Astrocyte of the spinal cord (primary cell): ENCODE results near the gene RUNX1.

Source experiments
- DNase-seq: peaks from one replicate; pipeline ENCODE4 v3.0.0; 2011; ENCODE audit warnings: low read depth, low spot score
- H3K4me3 ChIP-seq: 2 replicates; pipeline ENCODE4 v1.5.1; 2011; ENCODE audit warnings: low read depth, mild to moderate bottlenecking, low read length, moderate library complexity
- in situ Hi-C: cut with HindIII; loops from 2 replicates; pipeline ENCODE4 v1.10.0; 2017; ENCODE audit warnings: low sequenced_read_pairs
- TF ChIP-seq, protein P1 (sequence below): IDR thresholded peaks from 2 replicates; pipeline ENCODE4 v1.5.1; 2012; ENCODE audit warnings: low read depth, mild to moderate bottlenecking, low read length, inconsistent platforms

Gene RUNX1

GRCh38 chr21:34822942-34823341, 226.2 kb downstream of the RUNX1 start:
- DNase-seq = peak; percentile 73
- H3K4me3 ChIP-seq = no peak overlapping the region
- in situ Hi-C loops = no loop called here
- TF ChIP-seq, protein P1, sequence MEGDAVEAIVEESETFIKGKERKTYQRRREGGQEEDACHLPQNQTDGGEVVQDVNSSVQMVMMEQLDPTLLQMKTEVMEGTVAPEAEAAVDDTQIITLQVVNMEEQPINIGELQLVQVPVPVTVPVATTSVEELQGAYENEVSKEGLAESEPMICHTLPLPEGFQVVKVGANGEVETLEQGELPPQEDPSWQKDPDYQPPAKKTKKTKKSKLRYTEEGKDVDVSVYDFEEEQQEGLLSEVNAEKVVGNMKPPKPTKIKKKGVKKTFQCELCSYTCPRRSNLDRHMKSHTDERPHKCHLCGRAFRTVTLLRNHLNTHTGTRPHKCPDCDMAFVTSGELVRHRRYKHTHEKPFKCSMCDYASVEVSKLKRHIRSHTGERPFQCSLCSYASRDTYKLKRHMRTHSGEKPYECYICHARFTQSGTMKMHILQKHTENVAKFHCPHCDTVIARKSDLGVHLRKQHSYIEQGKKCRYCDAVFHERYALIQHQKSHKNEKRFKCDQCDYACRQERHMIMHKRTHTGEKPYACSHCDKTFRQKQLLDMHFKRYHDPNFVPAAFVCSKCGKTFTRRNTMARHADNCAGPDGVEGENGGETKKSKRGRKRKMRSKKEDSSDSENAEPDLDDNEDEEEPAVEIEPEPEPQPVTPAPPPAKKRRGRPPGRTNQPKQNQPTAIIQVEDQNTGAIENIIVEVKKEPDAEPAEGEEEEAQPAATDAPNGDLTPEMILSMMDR = no peak

DNA sequence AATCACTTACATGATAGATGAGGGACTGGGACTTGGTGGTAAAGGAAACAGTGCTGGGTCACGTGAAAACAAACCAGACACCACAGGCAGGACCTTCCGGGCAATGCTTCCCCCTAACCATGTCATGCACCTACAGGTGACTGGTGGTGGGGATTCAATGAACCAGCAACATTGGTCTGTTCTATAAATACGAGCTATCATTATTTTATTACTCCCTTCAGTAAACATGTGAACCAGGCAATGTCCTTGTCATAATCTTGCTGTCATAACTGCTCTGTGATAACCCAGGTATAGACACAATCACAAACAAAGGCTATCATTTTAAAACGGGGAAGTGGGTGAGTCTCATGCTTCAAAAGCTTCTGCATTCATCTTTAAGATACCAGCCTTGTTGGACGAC, 226.9 kb downstream of the RUNX1 start:
- H3K4me3 ChIP-seq = no peak overlapping the region
- TF ChIP-seq, protein P1 = no peak
- no peak for DNase-seq
- in situ Hi-C loops = no loop called here

DNA sequence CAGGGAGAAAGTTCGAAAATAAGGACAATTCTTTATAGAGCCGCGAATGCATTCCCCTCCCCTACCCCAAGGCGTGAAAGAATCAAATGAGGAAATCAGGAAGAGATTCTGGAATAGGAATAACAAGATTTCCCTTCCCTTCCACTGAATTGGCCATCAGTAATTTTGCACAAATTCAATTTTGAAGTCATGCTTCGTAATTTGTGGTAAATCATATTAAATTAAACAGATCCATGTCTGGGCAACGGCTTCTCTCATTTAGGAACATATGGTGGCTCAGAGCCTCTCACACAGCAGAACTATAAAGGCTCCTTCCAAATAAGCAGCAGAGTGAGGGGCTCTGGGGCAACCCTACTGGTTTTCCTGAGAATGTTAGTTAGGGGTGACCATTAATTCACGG, 227.4 kb downstream of the RUNX1 start:
- in situ Hi-C loops = no loop called here
- TF ChIP-seq, protein P1 = no peak
- no peak overlapping the region for H3K4me3 ChIP-seq

GRCh38 chr21:34820051-34820450, 229.1 kb downstream of the RUNX1 start:
- no peak overlapping the region for H3K4me3 ChIP-seq

More for the DNA sequence above, 227.4 kb downstream of the RUNX1 start:
- DNase-seq = no peak

GRCh38 chr21:34819357-34819999, 229.6 kb downstream of the RUNX1 start:
- in situ Hi-C loops = no loop called here
- H3K4me3 ChIP-seq = no peak overlapping the region
- no peak for DNase-seq
- TF ChIP-seq, protein P1 = no peak

More at GRCh38 chr21:34820051-34820450, 229.1 kb downstream of the RUNX1 start:
- in situ Hi-C loops = no loop called here
- no peak for DNase-seq
- TF ChIP-seq, protein P1 = no peak

DNA sequence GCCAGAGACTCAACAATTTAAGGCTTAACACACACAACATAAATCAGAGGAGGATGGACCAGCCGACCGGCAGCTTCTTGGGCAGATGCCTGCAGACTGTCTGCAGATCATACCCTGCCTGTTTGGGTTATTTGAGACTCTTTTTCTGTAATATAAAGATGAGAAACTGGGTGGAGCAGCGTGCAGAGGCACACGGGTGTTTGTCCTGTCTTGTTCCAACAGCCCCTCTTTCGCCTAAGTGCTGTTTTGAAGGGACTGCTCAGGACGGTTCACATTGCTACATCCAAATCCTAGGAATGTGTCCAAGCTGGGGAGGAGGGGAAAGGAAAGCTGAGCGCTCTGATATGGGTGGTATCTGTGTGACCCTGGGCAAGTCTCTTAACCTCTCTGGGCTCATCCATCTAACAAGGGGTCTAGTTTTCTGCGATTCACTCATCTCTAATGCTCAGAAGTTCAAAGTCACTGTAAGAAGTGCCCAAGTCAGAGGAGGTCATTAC, 230.4 kb downstream of the RUNX1 start:
- TF ChIP-seq, protein P1 = no peak
- no peak overlapping the region for H3K4me3 ChIP-seq
- in situ Hi-C loops = no loop called here
- DNase-seq = no peak
